Neural progenitor cell (in vitro differentiated cells): ENCODE results near the gene SNX7.

Source experiments
- EZH2 ChIP-seq: fragments of 200-600 bp; sonication (generic); IDR thresholded peaks from 2 replicates; pipeline ENCODE4 v1.6.1; 2017; ENCODE audit warnings: antibody characterized with exemption, mild to moderate bottlenecking, moderate library complexity
- TF ChIP-seq, protein P1 (sequence below): fragments of 200-600 bp; sonication (generic); IDR thresholded peaks from 2 replicates; pipeline ENCODE4 v1.5.1; 2017; ENCODE audit warnings: antibody characterized with exemption, mild to moderate bottlenecking

DNA sequence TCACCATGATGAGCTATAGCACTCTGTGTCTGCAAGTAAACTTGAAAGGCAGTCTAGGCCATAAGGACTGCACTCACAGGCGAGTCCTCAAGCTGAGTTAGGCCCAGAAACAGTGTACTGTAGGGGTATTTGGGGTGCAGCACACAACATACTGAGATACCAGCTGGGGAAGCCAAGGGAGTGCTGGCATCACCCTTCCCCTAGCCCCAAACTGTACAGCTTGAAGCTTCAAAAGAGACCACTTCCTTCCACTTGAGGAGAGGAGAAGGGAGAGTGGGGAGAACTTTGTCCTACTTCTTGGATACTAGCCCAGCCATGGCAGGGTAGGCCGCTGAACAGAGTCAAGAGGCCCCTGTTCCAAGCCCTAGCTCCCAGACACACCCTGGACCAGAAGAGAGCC lies 24.2 kb upstream of the SNX7 start:
- TF ChIP-seq, protein P1, sequence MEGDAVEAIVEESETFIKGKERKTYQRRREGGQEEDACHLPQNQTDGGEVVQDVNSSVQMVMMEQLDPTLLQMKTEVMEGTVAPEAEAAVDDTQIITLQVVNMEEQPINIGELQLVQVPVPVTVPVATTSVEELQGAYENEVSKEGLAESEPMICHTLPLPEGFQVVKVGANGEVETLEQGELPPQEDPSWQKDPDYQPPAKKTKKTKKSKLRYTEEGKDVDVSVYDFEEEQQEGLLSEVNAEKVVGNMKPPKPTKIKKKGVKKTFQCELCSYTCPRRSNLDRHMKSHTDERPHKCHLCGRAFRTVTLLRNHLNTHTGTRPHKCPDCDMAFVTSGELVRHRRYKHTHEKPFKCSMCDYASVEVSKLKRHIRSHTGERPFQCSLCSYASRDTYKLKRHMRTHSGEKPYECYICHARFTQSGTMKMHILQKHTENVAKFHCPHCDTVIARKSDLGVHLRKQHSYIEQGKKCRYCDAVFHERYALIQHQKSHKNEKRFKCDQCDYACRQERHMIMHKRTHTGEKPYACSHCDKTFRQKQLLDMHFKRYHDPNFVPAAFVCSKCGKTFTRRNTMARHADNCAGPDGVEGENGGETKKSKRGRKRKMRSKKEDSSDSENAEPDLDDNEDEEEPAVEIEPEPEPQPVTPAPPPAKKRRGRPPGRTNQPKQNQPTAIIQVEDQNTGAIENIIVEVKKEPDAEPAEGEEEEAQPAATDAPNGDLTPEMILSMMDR: no peak
- TF ChIP-seq EZH2: no peak
